ENCODE measurements around the gene PODXL. TPM values are rescaled to one million over a fixed set of nuclear protein-coding genes. Genes with fewer than 3 reads are reported as not detected.
"Not testable (repeated sequence)": the region's sequence is repeated elsewhere in the genome, so short reads cannot be mapped to it uniquely, and the experiment has no call there.

The PODXL gene
- polyA plus RNA-seq, 4 donors = 692 to 723 (median 710) TPM

DNA sequence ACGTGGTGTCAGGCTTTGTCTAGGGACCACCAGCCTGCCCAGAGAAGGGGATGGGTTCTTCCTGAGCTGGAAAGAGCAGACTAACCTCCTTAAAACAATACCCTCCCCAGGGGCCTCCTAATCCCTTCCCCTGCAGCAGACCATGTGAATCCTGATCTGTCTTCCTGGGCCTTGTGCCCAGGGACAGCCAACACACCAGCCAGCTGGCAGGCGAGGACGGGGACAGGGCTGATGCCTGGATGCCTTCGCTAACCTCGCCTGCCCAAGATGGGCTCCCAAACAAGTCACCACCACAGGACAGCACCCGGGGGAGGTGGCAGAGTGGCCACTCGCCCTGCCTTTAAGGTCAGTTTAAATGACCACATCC lies 17.6 kb downstream of the PODXL start:
- no peak for DNase-seq (ENCODE audit: low read depth in 4 of 4, low spot score in 2 of 4)

GRCh38 chr7:131538071-131538812 lies 18.2 kb downstream of the PODXL start:
- DNase-seq (ENCODE audit: low read depth in 4 of 4, low spot score in 2 of 4) = no peak

DNA sequence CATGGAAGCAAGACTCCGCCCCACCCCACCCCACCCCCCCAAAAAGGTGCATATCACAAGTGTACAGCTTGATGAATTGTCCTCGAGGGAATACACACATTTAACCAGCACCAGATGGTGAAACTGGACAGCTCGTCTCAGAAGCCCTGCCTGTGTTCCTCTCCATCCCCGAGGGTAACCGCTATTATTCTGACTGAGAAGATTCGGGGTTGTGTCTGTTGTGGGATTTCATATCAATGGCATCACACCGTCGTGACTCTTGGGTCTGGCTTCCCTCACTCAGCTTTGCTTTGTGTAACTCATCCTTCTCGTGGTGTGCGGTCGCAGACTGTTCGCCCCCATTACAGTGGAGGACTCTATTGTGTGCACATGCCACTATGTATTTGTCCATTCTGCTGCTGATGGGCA lies 18.9 kb downstream of the PODXL start:
- DNase-seq (ENCODE audit: low read depth in 4 of 4, low spot score in 2 of 4) = no peak

- no peak for DNase-seq (ENCODE audit: low read depth in 4 of 4, low spot score in 2 of 4)
These were observed 20.0 kb downstream of the PODXL start for GRCh38 chr7:131536361-131536849.

DNA sequence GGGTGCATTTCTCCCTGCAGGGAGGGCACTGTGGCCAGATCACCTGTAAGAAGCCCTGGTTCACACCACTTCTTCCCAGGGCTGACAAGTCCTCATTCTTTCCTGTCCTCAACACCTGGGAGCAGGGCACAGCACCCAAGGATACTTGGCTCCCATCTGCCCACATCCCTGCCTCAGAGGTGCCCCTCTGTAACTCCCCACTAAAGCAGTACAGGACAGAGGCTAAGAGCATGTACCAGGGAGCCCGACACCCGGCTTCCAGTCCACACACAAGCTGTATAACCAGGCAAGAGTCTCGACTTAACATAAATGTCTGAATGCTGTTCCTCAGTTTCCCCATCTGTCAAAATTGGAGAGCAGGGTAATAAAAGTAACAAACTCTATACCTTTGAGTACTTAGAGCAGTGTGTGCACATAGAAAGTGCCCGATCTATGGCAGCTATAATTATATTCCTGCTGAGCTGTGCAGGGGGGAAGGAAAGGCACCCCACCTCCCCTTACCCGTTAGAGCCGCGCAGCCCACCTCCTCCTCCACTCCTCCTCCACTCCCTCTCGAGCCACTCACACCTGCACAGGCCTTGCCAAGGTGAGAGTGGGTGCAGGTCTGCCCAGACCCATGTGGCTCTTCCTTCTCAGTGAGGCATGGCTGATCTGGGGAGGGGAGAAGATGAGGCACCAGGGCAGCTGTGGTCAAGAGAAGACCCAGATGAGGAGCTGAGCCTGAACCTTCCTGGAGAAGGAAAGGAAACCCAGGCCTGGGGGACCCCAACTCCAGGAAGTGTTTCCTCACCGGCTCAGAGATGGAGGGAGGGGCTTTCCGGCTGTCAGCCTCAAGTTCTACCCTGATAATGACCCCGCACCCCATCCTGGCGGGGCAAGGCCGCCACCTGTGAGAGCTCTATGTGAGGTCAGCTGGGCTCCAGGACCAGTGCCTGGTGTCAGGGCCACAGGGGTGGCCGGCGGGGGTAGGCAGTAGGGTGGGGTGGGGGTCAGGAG lies 22.6 kb downstream of the PODXL start:
- no peak for DNase-seq (ENCODE audit: low read depth in 4 of 4, low spot score in 2 of 4)

GRCh38 chr7:131533151-131533559 lies 23.3 kb downstream of the PODXL start:
- no peak for DNase-seq (ENCODE audit: low read depth in 4 of 4, low spot score in 2 of 4)

GRCh38 chr7:131532570-131533091 lies 23.8 kb downstream of the PODXL start:
- no peak for DNase-seq (ENCODE audit: low read depth in 4 of 4, low spot score in 2 of 4)

- DNase-seq (ENCODE audit: low read depth in 4 of 4, low spot score in 2 of 4) = no peak
These were observed 26.3 kb downstream of the PODXL start for GRCh38 chr7:131530137-131530536.

GRCh38 chr7:131529617-131530016 lies 26.8 kb downstream of the PODXL start:
- no peak for DNase-seq (ENCODE audit: low read depth in 4 of 4, low spot score in 2 of 4)

DNA sequence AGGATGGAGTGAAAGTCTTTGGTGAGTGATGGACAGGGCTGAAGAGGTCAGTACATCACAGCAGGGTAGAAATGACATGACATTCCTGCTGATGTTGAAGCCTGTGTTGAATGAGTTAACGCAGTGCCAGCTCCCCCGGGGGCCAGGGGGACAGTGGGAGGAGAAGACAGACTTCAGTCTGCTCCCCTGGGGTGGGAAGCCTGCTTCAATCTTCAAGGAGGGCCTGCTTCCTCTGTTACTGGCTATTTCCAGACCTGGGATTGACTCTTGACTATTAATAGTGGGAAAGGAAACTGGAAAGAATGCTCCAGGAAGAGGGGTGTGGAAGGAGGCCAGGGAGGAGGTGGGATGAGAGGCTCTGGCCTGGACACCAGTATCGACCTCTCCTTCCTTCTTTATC lies 27.2 kb downstream of the PODXL start:
- DNase-seq (ENCODE audit: low read depth in 4 of 4, low spot score in 2 of 4) = no peak

DNA sequence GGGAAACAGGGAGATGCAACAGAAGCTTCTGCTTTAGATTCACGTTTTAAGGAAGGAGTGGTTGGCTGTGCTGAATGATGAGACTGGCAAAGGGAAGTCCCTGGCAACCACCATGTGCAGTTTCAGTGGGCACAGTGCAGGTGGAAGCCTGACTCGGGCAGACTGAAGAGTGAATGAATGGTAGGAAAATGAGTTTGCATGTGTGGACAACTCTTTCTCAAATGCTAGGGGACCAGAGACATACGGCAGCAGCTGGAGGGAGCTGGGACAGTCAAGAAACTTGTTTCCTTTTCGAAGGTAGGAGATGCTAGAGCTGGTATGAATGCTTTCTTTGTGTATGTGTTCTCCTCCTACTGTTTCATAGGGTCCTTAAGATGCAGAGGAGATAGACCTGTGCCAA lies 29.0 kb downstream of the PODXL start:
- DNase-seq (ENCODE audit: low read depth in 4 of 4, low spot score in 2 of 4) = no peak

DNA sequence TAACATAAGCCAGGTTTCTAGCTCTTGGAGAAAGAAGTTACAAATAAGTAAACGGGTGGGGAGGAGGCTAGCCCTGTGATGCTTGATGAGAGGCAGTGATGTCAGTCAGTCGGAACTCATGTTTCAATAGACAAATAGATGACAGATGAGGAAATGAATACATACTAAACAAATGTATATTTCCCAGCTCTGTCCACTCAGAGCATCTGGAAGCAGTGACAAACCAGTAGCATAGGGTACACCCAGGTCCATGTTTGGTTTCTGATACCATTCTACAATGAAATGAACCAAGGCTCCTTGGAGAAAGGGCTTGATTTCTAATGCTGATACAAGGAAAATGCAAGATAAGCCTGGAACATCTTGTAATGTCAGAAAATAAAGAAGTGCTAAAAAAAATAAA lies 30.6 kb downstream of the PODXL start:
- DNase-seq (ENCODE audit: low read depth in 4 of 4, low spot score in 2 of 4) = no peak

- DNase-seq (ENCODE audit: low read depth in 4 of 4, low spot score in 2 of 4) = no peak
These were observed 31.7 kb downstream of the PODXL start for GRCh38 chr7:131524703-131525102.

GRCh38 chr7:131524115-131524514 lies 32.3 kb downstream of the PODXL start:
- DNase-seq (ENCODE audit: low read depth in 4 of 4, low spot score in 2 of 4) = no peak

DNA sequence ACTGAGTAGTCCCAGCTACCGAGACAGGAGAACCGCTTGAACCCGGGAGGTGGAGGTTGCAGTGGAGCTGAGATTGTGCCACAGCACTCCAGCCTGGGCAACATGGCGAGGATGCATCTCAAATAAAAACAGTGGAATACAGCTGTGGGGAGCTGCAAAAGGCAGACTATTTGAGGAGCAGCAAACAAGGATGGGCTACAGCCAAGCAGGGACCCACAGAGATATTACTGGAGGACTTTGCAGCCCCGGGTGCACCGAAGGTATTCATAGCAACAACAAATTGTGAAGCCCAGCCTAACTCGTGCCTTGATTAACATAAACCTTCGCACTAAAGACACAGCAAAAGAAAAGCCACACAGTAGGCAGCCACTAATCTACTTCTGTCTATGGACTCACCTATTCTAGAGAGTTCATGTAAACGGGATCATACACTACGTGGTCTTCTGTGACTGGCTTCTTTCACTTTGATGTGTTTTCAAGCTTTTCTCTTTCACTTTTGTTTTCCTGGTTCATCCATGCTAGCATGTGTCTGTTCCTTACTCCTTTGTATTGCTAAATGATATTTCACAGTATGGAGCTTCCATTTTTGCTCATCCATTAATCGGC lies 34.0 kb downstream of the PODXL start:
- DNase-seq (ENCODE audit: low read depth in 4 of 4, low spot score in 2 of 4) = no peak

GRCh38 chr7:131521651-131522163 lies 34.7 kb downstream of the PODXL start:
- no peak for DNase-seq (ENCODE audit: low read depth in 4 of 4, low spot score in 2 of 4)

- no peak for DNase-seq (ENCODE audit: low read depth in 4 of 4, low spot score in 2 of 4)
These were observed 37.8 kb downstream of the PODXL start for GRCh38 chr7:131518626-131519025.

DNA sequence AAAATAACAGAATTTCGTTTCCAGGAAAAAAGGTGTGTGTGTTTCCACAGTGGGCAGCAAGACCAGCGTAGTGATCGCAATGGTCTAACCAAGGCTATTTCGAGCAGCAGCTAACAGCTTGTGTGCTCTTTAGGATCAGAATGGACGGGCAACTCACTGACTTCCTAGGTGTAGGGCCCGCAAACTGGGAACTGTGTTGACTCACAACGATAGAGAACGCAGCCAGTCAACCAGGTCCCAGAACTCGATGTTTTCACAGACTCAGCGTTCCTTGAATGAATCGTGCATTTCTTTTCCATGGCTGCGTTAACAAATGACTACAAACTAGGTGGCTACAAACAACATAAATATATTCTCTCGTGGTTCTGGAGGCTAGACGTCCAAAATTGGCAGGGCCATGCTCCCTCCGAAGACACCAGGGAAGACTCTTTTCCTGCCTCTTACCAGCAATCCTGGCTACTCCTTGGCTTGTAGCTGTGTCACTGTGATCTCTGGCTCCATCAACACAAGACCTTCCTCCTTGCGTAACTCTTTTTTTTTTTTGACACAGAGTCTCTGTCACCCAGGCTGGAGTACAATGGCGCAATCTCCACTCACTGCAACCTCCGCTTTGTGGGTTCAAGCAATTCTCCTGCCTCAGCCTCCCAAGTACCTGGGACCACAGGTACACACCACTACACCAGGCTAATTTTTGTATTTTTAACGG lies 39.1 kb downstream of the PODXL start:
- DNase-seq (ENCODE audit: low read depth in 4 of 4, low spot score in 2 of 4) = no peak

DNA sequence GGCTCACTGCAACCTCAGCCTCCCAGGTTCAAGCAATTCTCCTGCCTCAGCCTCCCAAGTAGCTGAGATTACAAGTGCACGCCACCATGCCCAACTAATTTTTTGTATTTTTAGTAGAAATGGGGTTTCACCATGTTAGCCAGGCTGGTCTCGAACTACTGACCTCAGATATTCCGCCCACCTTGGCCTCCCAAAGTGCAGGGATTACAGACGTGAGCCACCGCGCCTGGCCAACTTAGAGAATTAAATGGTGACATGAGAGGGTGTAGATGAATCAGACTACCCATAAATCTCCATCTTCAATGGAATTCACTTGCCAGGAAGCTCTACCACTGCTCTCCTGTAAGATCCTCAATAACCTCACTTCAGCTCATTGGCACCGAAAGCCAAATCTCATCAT lies 41.0 kb downstream of the PODXL start:
- DNase-seq (ENCODE audit: low read depth in 4 of 4, low spot score in 2 of 4) = not testable (repeated sequence)

Data from left renal cortex interstitium (tissue), 4 donors.